Activated CD4-positive, alpha-beta T cell treated with anti-CD3 and anti-CD28 coated beads, Interleukin-2, Interleukin-6, amounts not matched to agents 100 ng/mL and 50 ng/mL, durations not matched to agents 16 hours and 8 hours (primary cell): ENCODE data around the gene FAM180A.
"Not testable (repeated sequence)": the region's sequence is repeated elsewhere in the genome, so short reads cannot be mapped to it uniquely, and the experiment has no call there.

Experiments used
- DNase-seq: peaks from one replicate; pipeline ENCODE4 v3.0.0-alpha.2; 2020

Gene FAM180A

DNA sequence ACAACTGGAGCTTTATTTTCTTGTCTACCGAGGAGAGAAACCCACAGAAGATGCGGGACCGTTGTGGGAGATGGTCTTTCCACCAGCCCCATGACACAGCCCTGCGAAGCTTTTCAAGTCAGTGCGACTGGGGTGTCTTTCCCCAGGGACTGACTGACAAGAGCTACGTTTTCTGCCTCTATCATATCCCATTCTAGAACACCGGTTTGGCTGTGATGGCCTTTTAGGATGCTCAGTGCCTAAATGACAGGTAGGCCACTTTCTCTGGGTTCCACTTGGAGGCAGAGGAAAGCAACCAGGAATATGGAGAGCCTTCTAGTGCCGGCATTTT lies 37.5 kb downstream of the FAM180A start:
- no peak for DNase-seq

DNA sequence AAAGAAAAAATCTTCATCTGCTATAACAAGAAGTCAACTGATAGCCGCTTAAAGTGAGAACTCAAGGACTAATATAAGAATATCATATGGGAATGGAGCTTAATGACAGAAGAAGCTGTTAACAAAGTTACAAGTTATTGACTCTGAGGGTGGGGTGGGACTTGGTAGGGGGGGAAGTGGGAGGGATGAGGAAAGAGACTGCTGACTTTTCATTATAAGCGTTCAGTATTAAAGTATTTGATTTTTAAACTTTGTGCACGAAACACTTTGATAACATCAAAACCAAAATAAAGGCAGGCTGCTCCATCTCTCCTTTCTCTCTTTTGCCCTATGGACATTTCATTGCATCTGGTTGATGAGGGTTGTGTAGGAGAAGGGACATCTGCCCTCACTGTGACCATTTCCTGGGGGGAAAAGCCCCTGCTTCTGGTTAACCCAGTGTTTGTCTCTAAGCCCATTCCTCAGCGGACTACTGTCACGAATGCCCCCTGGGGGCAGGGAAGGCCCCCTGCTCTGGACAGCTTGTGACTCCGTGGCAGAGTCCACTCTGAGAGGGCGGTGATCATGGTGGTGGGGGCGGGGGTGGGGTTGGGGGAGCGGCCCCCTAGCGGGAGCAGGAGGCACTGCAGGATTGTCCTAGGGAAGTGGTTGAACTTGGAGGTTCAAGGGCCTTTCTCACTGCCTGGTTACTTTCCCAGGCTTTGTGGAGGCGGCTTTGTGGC lies 38.0 kb downstream of the FAM180A start:
- DNase-seq, result peak; percentile 29

DNA sequence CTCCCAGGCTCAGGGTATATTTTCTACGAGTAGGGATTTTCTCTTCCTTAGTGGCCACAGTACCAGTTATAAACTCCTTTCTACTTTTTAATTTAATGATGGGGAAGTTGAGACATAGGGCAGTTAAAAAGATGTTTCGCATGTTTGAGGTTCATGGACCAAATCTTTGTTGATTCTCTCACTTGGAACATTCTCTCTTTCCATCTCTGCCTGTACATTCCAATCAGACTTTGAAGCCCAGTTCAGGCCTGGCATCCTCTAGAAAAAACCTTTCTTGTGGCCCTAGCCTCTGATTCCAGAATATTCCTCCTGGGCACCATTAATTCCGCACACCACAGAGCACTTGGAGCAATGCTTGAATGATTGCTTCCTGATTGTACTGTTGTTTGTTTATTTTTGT lies 39.1 kb downstream of the FAM180A start:
- no peak for DNase-seq

DNA sequence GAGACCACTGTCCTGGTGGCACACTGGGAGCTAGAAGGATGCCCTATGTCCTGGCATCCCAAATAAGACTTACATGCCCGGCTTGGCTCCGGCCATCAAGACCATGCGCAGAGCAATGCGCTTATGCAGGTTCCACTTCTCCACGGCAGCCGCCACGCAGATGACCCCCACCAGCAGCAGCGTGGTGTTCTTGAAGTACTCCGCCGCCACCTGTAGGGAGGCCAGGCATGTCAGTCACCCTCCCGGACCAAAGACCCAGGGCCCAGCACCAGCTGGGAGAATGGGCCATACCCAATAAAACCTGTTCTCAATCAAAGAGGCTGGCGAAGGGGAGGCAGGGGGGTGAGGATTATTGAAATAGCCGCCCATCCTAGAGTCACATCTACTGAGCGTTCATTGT lies 40.6 kb downstream of the FAM180A start:
- no peak for DNase-seq

DNA sequence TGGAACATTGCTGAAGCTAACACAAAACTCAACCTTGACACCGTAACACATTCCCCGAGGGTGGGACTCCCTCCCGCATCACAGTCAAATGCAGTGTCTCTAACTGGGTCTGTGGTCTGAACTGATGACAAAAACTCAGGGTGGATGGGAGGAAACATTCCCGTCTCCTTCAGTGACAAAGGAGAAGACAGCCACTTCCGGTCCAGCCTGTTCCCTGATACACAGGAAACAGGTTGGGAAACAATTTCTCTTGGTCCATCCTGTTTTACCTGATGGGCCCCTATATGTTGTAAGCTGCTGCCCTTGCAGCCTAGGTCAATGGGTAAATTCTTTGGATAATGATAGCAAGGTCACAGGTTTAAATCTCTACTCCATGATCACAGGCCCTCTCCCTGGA lies 41.0 kb downstream of the FAM180A start:
- DNase-seq, result no peak

DNA sequence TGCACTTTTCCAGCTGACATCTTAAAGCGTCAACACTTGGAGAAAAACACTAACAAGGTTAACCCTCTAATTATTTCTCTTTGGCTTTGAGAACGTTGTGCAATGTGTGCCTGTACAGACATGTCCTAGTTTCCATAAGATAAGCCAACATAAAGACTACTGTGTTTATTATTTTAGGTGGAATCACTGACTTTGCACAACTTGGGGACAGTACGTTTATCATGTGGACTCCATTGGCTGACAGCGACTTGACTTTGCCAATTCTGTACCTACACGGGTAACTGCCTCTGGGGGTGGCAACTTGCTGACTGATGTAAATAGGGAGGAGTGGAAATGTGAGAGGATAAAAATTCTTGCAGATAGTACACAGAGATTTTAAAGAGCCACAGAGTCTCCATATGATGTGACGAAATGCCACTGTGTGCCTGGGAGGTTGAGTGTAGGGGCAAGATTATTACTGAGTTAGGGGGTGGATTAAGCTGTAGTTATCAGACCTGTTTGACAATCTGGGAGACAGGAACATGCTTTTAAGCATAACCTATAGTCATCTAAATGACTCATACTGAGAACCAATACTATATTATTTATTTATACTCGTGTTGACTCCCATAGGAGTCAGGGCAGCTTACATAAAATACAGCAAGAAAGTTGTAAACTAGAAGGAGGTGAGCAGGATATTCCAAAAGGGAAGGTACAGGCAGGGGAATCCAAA lies 41.6 kb downstream of the FAM180A start:
- no peak for DNase-seq

DNA sequence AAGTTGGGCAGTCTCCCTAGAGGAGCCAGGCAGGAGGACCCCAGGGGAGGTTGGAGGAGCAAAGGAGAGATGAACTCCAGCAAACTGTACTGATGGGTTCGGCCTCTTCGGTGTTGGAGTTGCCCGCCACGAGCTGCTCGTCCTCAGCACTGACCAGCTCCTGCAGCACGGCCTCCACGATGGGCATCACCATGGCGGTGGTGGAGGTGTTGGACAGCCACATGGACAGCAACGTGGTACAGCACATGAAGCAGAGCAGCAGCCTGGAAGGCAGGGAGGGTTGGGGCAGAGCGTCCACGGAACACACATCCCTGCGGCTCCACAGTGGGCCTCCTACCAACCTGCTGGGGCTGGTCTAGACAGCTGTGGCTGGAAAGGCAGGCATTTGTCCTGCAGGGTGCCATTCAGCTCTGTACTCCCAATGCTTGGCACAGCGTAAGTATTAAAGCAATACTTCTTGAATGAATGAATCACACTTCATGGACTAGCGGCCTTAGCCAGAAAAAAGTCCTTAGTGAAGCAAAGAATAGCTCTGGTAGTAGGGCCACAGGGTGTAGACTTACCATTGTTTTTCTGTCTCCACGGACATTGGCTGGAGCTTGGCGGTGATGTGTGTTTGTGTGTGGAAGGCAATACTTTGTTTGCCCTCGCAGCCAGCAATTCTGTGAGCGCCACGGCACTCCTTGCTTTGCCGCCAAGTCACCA lies 42.4 kb downstream of the FAM180A start:
- DNase-seq, result no peak

DNA sequence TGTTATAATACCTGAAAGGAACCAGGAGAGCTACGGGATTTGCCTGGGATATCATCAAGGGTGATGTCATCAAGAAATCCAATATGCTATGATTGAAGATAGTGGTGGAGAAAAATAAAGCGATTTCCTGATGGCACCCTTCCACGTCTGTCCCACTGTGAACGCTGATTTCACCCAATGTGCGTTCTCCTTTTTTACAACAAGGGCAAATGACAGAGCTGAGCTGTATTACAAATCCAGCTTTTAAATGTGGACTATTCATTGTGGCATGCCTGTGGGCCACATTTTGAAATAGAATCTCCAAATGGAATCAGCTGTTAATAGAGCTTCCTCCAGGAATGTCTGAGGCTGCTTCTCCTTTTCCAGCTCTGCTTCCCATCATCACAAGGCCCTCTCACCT lies 43.9 kb downstream of the FAM180A start:
- no peak for DNase-seq

DNA sequence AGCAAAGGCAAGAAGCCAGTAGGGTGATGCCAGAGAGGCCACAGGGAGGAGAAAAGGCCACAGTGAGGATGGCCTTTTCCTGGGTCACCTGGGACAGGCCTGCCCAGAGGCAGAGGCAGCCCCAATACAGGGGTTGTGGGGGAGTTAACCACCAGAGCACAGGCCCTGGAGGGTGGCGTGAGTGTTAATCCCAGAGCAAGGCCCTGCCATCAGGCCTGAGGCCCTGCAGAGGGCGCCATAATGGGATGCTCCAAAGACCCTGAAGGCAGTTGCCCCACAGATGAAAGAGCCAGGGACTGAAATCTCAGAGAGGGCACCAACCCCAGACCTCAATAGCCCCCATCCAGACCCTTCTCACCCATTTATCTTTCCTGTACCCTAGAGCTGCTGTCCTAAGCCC lies 44.5 kb downstream of the FAM180A start:
- DNase-seq, result peak; percentile 21

DNA sequence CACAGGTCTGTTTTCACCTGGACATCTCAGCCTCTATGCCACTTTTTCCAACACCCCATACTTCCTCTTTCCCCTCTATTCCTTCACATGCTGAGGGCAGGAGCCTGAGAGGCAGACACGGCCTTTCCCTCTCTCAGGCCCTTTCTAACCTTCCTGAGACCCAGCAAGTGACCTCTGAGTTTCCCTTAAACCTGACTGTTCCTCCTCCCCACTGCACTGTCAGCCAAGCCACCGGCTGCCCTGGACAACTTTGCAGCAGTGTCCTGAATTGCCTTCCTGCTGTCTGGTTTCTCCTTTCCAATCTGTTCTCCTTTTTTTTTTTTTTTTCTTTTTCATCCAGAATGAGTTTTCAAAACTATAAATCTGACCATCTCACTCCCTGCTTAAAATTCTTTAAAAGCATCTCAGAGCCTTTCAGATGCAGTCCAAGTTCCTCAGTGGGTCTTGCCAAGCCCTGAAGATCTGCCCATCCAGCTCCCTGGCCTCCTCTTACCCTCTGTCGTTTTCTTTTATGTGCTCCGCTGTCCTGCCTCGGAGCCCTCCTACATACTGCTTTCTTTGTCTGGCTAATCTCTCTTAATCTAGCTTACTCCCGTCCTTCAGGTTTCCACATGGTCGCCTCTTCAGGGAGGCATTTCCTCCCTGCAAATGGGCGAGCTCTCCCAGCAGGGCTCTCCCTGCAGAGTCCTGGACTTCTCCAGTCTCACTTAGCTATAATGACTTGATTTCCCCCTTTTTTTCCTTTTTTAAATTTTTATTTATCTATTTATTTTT lies 51.1 kb downstream of the FAM180A start:
- no peak for DNase-seq

DNA sequence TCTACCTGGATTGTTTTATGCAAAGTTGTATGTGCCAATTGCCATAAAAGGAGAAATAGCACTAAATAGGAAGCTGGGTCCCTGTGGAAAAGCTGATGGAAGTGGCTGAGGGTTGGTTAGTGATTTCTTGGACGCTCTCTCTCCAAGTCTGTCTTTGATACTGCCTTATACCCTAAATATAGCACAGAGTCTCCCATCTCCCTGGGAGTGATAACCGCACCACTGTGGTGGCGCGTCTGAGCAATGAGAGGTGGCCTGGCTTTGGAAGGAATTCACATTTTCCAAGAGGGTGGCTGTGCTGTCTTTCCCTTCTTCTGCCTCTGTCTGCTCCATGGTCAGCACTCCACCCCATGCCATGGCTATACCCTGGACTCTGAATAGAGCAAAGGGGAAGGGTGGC lies 55.1 kb downstream of the FAM180A start:
- DNase-seq, result no peak

DNA sequence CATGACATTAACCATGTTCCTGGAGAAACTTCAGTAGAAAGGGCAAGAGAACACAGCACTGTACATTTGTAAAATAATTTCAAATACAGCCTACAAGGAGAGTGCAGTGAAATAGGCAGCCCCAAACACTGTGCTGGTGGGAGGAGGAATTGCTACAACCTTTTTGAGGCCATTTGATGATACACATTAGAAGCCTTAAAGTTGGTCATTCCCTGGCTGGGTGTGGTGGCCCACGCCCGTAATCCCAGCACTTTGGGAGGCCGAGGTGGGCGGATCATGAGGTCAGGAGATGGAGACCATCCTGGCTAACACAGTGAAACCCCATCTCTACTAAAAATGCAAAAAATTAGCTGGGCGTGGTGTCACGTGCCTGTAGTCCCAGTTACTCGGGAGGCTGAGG lies 56.0 kb downstream of the FAM180A start:
- not testable (repeated sequence) for DNase-seq

DNA sequence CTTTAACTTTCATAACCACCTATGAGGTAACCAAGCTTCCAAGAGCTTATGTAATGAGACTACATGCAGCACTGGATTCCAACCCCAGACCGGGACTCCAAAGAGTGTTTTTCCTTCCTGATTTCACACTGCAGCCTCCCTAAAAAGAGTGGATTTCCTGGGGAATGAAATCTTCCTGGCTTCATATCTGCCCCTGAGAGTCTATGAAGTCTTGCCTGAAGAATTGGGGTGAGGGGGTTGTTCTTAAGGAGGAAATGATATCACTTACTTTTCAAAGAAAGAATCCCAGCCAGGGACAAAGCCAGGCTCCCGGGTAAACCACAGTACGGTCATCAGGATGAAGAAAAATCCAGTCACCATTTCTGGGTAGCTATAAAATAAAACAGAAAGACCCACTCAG lies 56.6 kb downstream of the FAM180A start:
- DNase-seq, result no peak

DNA sequence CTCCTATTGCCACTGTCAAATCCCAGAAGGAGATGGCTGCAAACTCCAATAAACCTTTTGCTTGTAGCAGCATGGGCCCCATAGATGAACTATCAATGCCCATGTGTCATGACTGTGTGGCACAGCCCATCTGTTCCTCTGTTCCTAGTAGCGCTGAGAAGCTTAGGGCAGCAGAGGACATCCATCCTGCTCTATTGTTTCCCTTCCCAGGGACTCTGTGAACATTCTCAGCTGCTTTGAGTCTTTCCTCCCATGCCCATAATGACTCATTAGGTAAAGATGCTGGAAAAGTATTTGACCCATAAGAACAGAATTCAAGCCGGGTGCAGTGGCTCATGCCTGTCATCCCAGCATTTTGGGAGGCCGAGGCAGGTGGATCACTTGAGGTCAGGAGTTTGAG lies 58.0 kb downstream of the FAM180A start:
- no peak for DNase-seq

DNA sequence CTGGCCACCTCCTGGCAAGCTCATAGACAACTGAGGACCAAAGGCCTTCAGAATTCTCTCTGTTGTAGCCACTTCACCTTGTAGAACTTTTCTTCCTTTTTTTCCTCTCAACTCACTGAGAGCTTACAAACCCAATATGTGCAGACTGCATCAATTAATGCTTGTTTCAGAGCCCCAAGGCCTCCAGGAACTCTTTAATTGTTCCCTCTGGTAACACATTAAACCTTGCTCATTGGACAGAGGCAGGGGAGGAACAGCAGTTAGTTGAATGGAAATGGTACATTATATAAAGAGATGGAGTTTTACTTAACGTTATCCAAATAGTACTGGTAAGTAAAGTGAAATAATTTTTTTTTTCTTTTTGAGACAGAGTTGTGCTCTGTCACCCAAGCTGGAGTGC lies 61.1 kb downstream of the FAM180A start:
- no peak for DNase-seq

DNA sequence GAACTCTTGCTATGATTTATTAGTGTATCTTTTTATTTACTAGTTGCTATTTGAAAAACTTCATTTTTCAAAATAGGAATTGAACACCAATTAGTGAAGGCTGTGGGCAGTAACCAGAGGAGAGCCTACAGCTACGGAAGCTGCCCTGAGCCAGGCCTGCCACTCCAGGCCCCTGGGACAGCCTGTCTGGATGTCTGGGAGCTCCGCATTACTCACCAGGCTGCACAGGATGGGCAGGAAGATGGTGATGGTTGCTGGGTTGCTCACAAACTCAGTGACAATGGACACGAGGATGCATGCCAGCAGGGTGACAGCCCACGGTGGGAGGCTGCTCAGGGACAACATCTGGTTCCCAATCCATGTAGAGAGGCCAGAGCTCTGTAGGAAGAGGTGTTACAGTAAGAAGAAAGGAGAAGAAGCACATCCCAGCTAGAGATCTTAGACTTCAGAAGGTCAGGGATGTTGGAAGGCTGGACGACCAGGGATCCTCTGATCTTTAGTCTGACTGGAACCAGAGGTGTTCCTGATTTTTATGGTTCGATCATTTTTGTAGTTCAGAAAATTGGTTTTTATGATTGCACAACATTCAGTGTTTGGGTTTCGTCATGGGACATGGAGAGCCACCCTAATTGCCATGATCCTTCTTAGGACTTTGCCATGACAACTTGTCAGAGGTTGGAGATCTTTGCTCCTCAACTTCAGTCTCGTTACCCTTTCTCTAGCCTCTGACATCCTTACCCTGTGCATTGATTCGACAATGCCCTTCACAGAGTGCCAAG lies 63.1 kb downstream of the FAM180A start:
- DNase-seq, result no peak

DNA sequence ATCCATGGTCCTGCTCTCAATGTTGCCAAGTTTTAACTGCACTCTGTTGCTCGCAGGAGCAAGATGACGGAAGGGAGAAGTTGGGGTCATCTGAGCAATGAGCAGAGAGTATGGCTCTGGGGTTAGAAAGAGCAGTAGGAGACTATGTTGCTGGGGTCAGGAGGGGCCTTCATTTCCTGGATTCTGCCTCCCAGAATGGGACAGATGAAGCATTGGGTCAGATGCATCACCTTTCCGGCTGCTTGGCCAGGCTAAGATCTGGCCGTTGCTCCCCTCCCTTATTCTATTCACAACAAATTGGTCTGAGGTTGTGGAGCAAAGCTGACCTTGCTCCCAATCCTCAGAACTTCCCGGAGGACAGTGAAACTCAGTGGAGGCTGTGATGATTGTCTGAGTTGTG lies 63.9 kb downstream of the FAM180A start:
- DNase-seq, result no peak

DNA sequence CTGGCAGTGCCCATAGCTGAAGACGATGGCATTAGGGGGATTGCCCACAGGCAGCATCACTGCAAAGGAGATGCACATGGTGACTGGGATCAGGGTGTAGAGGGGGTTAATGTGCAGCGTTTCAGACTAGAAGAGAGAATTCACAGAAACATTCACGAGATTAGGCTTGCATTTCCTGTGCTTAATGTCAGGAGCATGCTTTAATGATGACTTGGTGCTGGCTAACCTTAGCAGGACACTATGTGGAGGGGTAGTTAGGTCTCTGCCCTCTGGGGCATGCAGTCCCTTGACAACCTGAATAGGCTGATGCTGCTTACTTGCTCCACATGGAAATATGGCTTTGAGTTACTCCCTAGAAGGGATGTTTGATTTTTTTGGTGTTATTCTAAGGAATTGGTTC lies 64.5 kb downstream of the FAM180A start:
- no peak for DNase-seq

DNA sequence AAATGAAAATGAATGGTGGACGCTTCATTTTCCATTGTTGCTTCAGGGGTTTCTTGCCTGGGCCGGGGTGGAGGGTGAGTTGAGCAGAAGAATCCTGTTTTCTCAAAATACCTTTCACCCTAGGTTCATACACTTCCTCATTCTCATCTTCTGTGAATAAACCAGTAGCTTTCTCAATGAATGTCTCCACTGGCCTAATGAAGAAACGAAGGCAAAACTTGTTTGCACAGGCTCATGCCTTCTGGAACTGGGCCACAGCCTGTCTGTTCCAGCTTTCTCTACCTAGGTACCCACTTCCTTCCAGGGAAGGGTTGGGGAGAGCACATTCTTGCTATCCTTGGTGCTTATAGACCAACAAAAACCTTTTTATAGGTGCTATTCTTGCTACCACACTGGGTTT lies 65.0 kb downstream of the FAM180A start:
- DNase-seq, result no peak

DNA sequence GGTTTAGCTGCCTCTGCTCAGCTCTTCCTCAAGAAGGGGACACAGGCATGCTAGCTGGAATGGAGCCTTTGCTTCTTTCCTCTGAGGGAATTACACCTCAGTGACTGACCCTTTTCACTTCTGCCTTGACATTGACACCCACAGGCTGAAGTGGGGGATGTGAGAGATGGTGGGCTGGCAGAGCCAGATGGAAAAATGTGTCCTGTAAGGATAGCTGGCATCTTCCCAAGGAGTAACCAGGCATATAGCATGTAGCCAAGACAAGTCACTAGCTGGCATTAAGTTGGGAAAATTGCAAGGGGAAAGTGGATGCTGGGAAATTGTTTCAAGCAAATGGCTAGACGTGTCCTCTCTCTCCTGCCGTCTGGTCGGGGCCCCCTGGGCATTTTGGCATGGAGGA lies 66.4 kb downstream of the FAM180A start:
- DNase-seq, result no peak

DNA sequence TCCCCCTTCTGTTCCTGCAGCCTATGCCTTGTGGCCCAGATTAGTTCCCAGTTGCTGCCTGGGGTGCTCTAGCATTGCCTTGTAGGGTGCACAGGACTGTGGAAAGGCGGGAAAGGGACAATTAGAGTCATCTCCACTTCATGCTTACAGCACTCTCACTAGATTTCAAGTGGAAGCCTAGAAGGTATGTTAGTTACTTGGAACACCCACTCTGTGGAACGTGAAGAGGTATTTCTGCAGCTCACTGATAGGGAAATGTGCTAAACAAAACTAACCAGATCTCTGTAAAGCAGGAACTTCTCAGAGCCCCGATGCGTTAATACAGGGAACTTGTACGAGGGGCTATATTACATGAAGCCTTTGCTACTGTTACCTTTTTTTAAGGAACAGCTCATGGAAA lies 66.9 kb downstream of the FAM180A start:
- no peak for DNase-seq
